ENCODE data around the gene TMEM182. TPM values are rescaled to one million over a fixed set of nuclear protein-coding genes. Genes with fewer than 3 reads are reported as not detected.

Gene TMEM182
- polyA plus RNA-seq, 1 donor (not counting 4 experiments of a cell fraction or from before 2014, with no cell fraction given) = 3.5 TPM

GRCh38 chr2:102837626-102838198 lies 75.9 kb downstream of the TMEM182 start:
- Histone ChIP-seq H3K36me3 (ENCODE audit: control insufficient read depth in 2 of 2, extremely low read depth in 1 of 2, insufficient read depth in 2 of 2, low read length in 2 of 2) (no peaks in the 10 kb centered on the region), H3K9me3 (ENCODE audit: control insufficient read depth, low read depth, low read length) (no peaks in the 10 kb centered on the region), H3K4me1 (ENCODE audit: control insufficient read depth, extremely low read depth, insufficient read depth, low read length) (no peaks in the 10 kb centered on the region), H3K9me1 (ENCODE audit: control insufficient read depth, extremely low read depth, insufficient read depth, low read length) (no peaks in the 10 kb centered on the region), H3K27me3 (ENCODE audit: control insufficient read depth, extremely low read depth, insufficient read depth, low read length) (no peaks in the 10 kb centered on the region), H4K20me1 (ENCODE audit: control insufficient read depth, extremely low read depth, insufficient read depth, low read length) (no peaks in the 10 kb centered on the region), H3K4me3 (ENCODE audit: control insufficient read depth in 2 of 3, extremely low read depth in 1 of 3, insufficient read depth in 2 of 3, low read depth in 1 of 3, low read length in 3 of 3) (no peak overlapping the region), H3K4me2 (ENCODE audit: control insufficient read depth, extremely low read depth, insufficient read depth, low read depth, low read length) (no peak overlapping the region), H2AFZ (ENCODE audit: control insufficient read depth, low read length) (no peak overlapping the region), H3K27ac (ENCODE audit: control insufficient read depth, insufficient read depth, low read length) (no peak overlapping the region), H3K9ac (ENCODE audit: control insufficient read depth, extremely low read depth, insufficient read depth, low read length) (no peak overlapping the region), H3K79me2 (ENCODE audit: control insufficient read depth, insufficient read depth, low read length) (no peaks in the 10 kb centered on the region)
- DNase-seq (ENCODE audit: low read depth, low spot score) (no peak), FAIRE-seq (no peak)
- TF ChIP-seq EZH2 (IDR thresholded peaks at IDR 0.05; ENCODE audit: low read length) = no peak
- dilution Hi-C loops (cut with MboI; ENCODE audit: extremely low pct_ligation_motif_present, low sequenced_read_pairs) = no loop called here

GRCh38 chr2:102839668-102840388 lies 78.0 kb downstream of the TMEM182 start:
- no peaks in the 10 kb centered on the region for H3K27me3 ChIP-seq (ENCODE audit: control insufficient read depth, extremely low read depth, insufficient read depth, low read length)
- no peak overlapping the region for H2AFZ ChIP-seq (ENCODE audit: control insufficient read depth, low read length)
- no peak for DNase-seq (ENCODE audit: low read depth, low spot score)
- H3K79me2 ChIP-seq (ENCODE audit: control insufficient read depth, insufficient read depth, low read length) = no peaks in the 10 kb centered on the region
- H3K4me1 ChIP-seq (ENCODE audit: control insufficient read depth, extremely low read depth, insufficient read depth, low read length) = no peaks in the 10 kb centered on the region
- dilution Hi-C loops (cut with MboI; ENCODE audit: extremely low pct_ligation_motif_present, low sequenced_read_pairs) = no loop called here
- H3K4me3 ChIP-seq (ENCODE audit: control insufficient read depth in 2 of 3, extremely low read depth in 1 of 3, insufficient read depth in 2 of 3, low read depth in 1 of 3, low read length in 3 of 3) = no peak overlapping the region
- H3K9me3 ChIP-seq (ENCODE audit: control insufficient read depth, low read depth, low read length) = no peaks in the 10 kb centered on the region
- H3K4me2 ChIP-seq (ENCODE audit: control insufficient read depth, extremely low read depth, insufficient read depth, low read depth, low read length) = no peak overlapping the region
- no peaks in the 10 kb centered on the region for H3K9me1 ChIP-seq (ENCODE audit: control insufficient read depth, extremely low read depth, insufficient read depth, low read length)
- H3K27ac ChIP-seq (ENCODE audit: control insufficient read depth, insufficient read depth, low read length) = no peak overlapping the region
- FAIRE-seq = no peak
- no peak overlapping the region for H3K9ac ChIP-seq (ENCODE audit: control insufficient read depth, extremely low read depth, insufficient read depth, low read length)
- H4K20me1 ChIP-seq (ENCODE audit: control insufficient read depth, extremely low read depth, insufficient read depth, low read length) = no peaks in the 10 kb centered on the region
- H3K36me3 ChIP-seq (ENCODE audit: control insufficient read depth in 2 of 2, extremely low read depth in 1 of 2, insufficient read depth in 2 of 2, low read length in 2 of 2) = no peaks in the 10 kb centered on the region
- TF ChIP-seq EZH2 (IDR thresholded peaks at IDR 0.05; ENCODE audit: low read length) (no peak), CTCF (optimal IDR thresholded peaks at IDR 0.05 in 1 of 3, IDR thresholded peaks at IDR 0.05 in 1 of 3, conservative IDR thresholded peaks at IDR 0.05 in 1 of 3; ENCODE audit: extremely low read depth in 1 of 3, insufficient read depth in 2 of 3, low read length in 3 of 3) (peak; percentile 24 to 65 (median 63))

All from keratinocyte (primary cell).